Activated CD8-positive, alpha-beta T cell treated with anti-CD3 and anti-CD28 coated beads for 36 hours (primary cell): ENCODE measurements around the gene REM1. TPM values are rescaled to one million over a fixed set of nuclear protein-coding genes. Genes with fewer than 3 reads are reported as not detected.
"Not testable (repeated sequence)": the region's sequence is repeated elsewhere in the genome, so short reads cannot be mapped to it uniquely, and the experiment has no call there.

ENCODE experiments used
- ATAC-seq: fragments of 200-7000 bp; cut with Tn5 transposase; one replicate; pipeline ENCODE4 v1.10.0; 2021; ENCODE audit warnings: mild to moderate bottlenecking, moderate library complexity
- CTCF ChIA-PET: fragments of 350-600 bp; sonication (Branson Sonifier 250); formaldehyde crosslinking; loops from one replicate; lab custom pipeline; 2021; ENCODE audit warnings: antibody characterized with exemption; lab: Charles Lee
- POLR2A ChIA-PET: fragments of 350-600 bp; sonication (Branson Sonifier 250); formaldehyde crosslinking; loops from one replicate; lab custom pipeline; 2021; ENCODE audit warnings: antibody characterized with exemption; lab: Charles Lee
- DNase-seq: peaks from one replicate; pipeline ENCODE4 v3.0.0-alpha.2; 2020
- H3K27ac Mint-ChIP-seq: one replicate; pipeline ENCODE4 v1.8.0; 2021; ENCODE audit warnings: mild to moderate bottlenecking, mixed read lengths
- H3K27me3 Mint-ChIP-seq: one replicate; pipeline ENCODE4 v1.8.0; 2021; ENCODE audit warnings: mixed read lengths
- H3K36me3 Mint-ChIP-seq: one replicate; pipeline ENCODE4 v1.8.0; 2021; ENCODE audit warnings: low read depth, mixed read lengths
- H3K4me1 Mint-ChIP-seq: one replicate; pipeline ENCODE4 v1.8.0; 2021; ENCODE audit warnings: low read depth, mixed read lengths
- H3K4me3 Mint-ChIP-seq: one replicate; pipeline ENCODE4 v1.8.0; 2021; ENCODE audit warnings: mild to moderate bottlenecking, moderate library complexity, mixed read lengths
- H3K9me3 Mint-ChIP-seq: one replicate; pipeline ENCODE4 v1.8.0; 2021; ENCODE audit warnings: mixed read lengths
- intact Hi-C: fragments of 100-400 bp; cut with micrococcal nuclease; formaldehyde crosslinking; loops from one replicate; pipeline ENCODE4 v1.10.0; 2022
- total RNA-seq, 2 experiments: library from RNA; stranded (reverse); gene quantifications; one replicate each; pipeline ENCODE4 v1.2.3, GENCODE V29; 2021
- TF ChIP-seq, protein P1 (sequence below): fragments of 200-600 bp; IDR thresholded peaks from one replicate; pipeline ENCODE4 v1.8.0; 2022; ENCODE audit warnings: antibody characterized with exemption, mild to moderate bottlenecking

The REM1 gene
- total RNA-seq, 2 experiments from 2014 or later = not detected

DNA sequence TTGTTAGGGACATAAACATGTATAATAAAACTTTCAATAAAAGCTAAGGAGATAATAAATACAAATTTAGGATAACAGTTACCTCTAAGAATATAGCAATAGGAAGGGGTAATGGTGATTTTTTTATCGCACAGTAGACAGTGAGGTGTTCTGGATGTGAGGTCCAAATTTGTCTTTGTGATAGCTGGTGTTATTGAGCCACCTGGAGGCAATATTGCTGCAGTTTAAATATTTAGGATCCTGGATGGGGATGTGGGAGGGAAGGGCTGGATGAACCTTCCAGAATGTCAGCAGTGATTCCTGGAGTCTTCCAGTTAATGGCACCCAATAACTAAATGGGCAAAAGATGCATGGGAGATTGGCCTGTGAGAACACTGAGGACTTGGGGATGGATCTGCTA lies 20.7 kb upstream of the REM1 start:
- Mint-ChIP-seq H3K4me3 (no peak overlapping the region), H3K27ac (no peak overlapping the region), H3K9me3 (no peaks in the 10 kb centered on the region), H3K27me3 (peaks cover 10% of the 10 kb centered on the region), H3K4me1 (no peaks in the 10 kb centered on the region), H3K36me3 (no peaks in the 10 kb centered on the region)
- DNase-seq = no peak
- CTCF ChIA-PET = interaction anchor here (0.6 to 0.9 kb wide), 2 partner anchors 48 to 49 kb away, joined by 3 to 4 read pairs; no protein-coding TSS in a partner anchor
- intact Hi-C loops = no loop called here
- TF ChIP-seq, protein P1, sequence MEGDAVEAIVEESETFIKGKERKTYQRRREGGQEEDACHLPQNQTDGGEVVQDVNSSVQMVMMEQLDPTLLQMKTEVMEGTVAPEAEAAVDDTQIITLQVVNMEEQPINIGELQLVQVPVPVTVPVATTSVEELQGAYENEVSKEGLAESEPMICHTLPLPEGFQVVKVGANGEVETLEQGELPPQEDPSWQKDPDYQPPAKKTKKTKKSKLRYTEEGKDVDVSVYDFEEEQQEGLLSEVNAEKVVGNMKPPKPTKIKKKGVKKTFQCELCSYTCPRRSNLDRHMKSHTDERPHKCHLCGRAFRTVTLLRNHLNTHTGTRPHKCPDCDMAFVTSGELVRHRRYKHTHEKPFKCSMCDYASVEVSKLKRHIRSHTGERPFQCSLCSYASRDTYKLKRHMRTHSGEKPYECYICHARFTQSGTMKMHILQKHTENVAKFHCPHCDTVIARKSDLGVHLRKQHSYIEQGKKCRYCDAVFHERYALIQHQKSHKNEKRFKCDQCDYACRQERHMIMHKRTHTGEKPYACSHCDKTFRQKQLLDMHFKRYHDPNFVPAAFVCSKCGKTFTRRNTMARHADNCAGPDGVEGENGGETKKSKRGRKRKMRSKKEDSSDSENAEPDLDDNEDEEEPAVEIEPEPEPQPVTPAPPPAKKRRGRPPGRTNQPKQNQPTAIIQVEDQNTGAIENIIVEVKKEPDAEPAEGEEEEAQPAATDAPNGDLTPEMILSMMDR = no peak
- POLR2A ChIA-PET = no interaction called here
- ATAC-seq = no peak

DNA sequence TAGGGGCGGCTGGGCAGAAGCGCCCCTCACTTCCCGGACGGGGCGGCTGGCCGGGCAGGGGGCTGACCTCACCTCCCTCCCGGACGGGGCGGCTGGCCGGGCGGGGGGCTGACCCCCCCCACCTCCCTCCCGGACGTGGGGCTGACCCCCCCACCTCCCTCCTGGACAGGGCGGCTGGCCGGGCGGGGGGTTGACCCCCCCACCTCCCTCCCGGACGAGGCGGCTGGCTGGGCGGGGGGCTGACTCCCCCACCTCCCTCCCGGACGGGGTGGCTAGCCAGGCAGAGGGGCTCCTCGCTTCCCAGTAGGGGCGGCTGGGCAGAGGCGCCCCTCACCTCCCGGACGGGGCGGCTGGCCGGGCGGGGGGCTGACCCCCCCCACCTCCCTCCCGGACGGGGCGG lies 4.1 kb upstream of the REM1 start:
- peaks cover 23% of the 10 kb centered on the region for H3K27me3 Mint-ChIP-seq
- intact Hi-C loops, ATAC-seq, H3K9me3 Mint-ChIP-seq, H3K36me3 Mint-ChIP-seq, CTCF ChIA-PET, POLR2A ChIA-PET, H3K27ac Mint-ChIP-seq, DNase-seq, H3K4me3 Mint-ChIP-seq: not testable (repeated sequence)
- peaks cover 13% of the 10 kb centered on the region for H3K4me1 Mint-ChIP-seq

DNA sequence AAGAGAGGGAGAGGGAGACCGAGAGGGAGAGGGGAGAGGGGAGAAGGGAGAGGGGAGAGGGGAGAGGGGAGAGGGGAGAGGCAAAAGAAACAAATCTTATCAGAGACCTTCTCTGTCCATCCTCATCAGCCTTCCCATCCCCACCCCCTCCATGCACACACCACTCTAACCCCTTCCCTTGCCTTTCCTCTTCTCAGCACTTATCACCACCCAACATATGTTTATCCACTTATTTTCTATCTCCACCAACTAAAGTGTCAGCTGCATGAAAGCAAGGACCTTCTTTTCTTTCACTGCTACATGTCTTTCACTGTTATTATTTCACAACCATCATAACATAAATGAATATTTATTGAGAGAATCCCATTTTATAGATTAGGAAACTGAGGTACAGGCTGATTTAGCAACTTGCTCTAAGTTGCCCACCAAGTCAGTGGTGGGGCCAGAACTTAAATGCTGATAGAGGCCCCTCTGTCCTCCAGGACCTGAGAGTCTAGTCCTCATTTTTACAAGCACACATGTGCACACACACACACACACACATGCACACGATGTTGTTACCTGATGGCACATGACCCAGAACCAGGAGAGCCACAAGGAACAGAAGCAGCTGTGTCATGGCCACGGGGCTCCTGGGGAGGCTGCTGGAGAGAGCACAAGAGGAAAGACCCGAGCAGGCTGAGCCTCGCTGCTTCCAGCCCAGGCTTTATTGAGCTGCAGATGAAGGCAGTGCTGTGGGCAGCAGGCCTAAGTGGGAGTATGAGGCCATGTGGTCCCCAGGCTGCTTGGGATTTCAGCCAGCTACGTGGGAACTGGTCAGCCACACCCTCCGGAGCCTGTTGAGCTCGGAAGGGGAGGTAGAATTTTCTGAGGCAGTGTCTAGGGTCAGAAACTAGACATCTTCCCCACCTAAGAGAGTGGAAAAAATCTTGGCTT lies 2.4 kb upstream of the REM1 start:
- ChIA-PET CTCF (interaction anchor here (1.1 to 4.6 kb wide), 2 partner anchors 12 to 30 kb away, joined by 3 to 23 read pairs; no protein-coding TSS in a partner anchor), POLR2A (no interaction called here)
- no peak overlapping the region for H3K27ac Mint-ChIP-seq
- TF ChIP-seq, protein P1 = no peak
- peaks cover 15% of the 10 kb centered on the region for H3K4me1 Mint-ChIP-seq
- peaks cover 2% of the 10 kb centered on the region for H3K9me3 Mint-ChIP-seq
- no peak for DNase-seq
- no peak overlapping the region for H3K4me3 Mint-ChIP-seq
- intact Hi-C loops = no loop called here
- H3K27me3 Mint-ChIP-seq = peaks cover 36% of the 10 kb centered on the region
- no peaks in the 10 kb centered on the region for H3K36me3 Mint-ChIP-seq
- no peak for ATAC-seq

DNA sequence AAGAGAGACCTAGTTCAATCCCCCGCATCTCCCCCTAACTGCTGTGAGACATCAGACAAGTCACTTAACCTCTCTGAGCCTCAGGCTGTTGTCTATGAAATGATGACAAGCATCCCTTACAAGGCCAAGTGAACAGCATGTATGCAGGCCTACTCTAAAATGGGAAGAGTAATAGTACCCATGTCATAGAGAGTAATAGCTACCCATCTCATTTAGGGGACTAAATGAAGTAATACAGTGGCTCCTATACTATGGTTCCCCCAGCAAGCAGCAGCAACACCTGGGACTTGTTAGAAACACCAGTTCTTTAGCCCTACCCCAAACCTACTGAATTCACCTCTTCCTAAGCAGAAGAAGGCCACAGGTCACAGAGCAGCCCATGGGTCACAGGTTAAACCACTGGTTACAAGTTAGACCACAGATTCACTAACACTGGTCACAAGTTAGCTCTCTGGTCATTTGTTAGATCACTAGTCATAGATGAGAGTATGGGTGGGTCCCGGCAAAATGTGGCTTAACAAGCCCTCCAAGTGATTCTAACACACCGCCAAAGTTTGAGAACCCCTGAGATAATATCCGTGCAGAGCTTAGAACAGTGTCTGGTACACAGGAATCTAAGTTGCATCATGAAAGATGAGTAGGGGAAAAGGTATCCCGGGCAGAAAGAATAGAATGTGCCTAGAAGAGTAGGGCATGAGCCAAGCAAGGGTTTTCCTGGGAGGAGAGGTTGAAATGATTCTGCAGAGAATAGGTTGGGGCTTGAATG lies 1.6 kb upstream of the REM1 start:
- DNase-seq (no peak), ATAC-seq (no peak)
- H3K36me3 Mint-ChIP-seq = no peaks in the 10 kb centered on the region
- CTCF ChIA-PET = interaction anchor here (1.1 to 4.6 kb wide), 3 partner anchors 12 to 41 kb away, joined by 3 to 23 read pairs (median 3); partner anchors contain the start of gene HM13
- peaks cover 44% of the 10 kb centered on the region for H3K27me3 Mint-ChIP-seq
- POLR2A ChIA-PET = interaction anchor here (1.0 kb wide), 1 partner anchor 9 kb away, joined by 3 read pairs; no protein-coding TSS in a partner anchor
- H3K27ac Mint-ChIP-seq = no peak overlapping the region
- peaks cover 2% of the 10 kb centered on the region for H3K9me3 Mint-ChIP-seq
- intact Hi-C loops = no loop called here
- H3K4me1 Mint-ChIP-seq = peaks cover 15% of the 10 kb centered on the region
- TF ChIP-seq, protein P1 = no peak
- H3K4me3 Mint-ChIP-seq = no peak overlapping the region

DNA sequence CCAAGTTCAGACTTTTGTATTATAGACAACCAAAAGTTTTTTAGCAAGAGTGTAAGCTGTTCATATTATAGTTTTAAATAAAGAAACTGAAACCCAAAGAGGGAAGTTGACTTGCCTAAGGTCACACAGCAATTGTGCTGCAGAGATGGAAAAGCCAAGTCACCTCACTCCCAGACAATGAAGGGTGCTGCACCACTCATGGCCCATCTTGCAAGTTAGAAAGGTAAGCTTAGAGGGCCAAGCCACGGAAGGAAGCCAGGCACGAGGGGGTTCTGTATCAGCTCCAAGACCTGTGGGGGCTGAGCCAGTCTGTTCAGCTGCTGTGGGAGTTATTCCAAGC lies 1.0 kb upstream of the REM1 start:
- peaks cover 15% of the 10 kb centered on the region for H3K4me1 Mint-ChIP-seq
- ATAC-seq = peak; percentile 61
- TF ChIP-seq, protein P1 = no peak
- CTCF ChIA-PET = interaction anchor here (1.3 to 4.6 kb wide), 2 partner anchors 29 to 40 kb away, joined by 3 to 23 read pairs; partner anchors contain the start of gene HM13
- no peak overlapping the region for H3K27ac Mint-ChIP-seq
- no peaks in the 10 kb centered on the region for H3K36me3 Mint-ChIP-seq
- no peak overlapping the region for H3K4me3 Mint-ChIP-seq
- peaks cover 44% of the 10 kb centered on the region for H3K27me3 Mint-ChIP-seq
- POLR2A ChIA-PET = interaction anchor here (1.0 kb wide), 1 partner anchor 8 kb away, joined by 3 read pairs; no protein-coding TSS in a partner anchor
- DNase-seq = peak; percentile 19
- intact Hi-C loops = no loop called here
- peaks cover 2% of the 10 kb centered on the region for H3K9me3 Mint-ChIP-seq
